WTC11 (cell line): ENCODE results near the gene CIPC. TPM values are rescaled to one million over a fixed set of nuclear protein-coding genes. Genes with fewer than 3 reads are reported as not detected.

Source experiments
- CBFB ChIP-seq: sonication (generic); formaldehyde crosslinking; IDR thresholded peaks from 2 replicates; pipeline ENCODE4 v1.8.1; 2022; ENCODE audit warnings: mild to moderate bottlenecking, low read depth, missing genetic modification reagents
- ESRRA ChIP-seq: sonication (generic); formaldehyde crosslinking; IDR thresholded peaks from 2 replicates; pipeline ENCODE4 v1.8.1; 2022; ENCODE audit warnings: mild to moderate bottlenecking, missing genetic modification reagents, borderline replicate concordance
- ETV6 ChIP-seq: sonication (generic); formaldehyde crosslinking; IDR thresholded peaks from 2 replicates; pipeline ENCODE4 v1.8.1; 2022; ENCODE audit warnings: mild to moderate bottlenecking, missing genetic modification reagents
- FOXP1 ChIP-seq: sonication (generic); formaldehyde crosslinking; IDR thresholded peaks from 2 replicates; pipeline ENCODE4 v1.8.0; 2022; ENCODE audit warnings: missing genetic modification reagents, mild to moderate bottlenecking, moderate library complexity, borderline replicate concordance
- GABPB1 ChIP-seq: sonication (generic); formaldehyde crosslinking; IDR thresholded peaks from 2 replicates; pipeline ENCODE4 v1.8.1; 2023; ENCODE audit warnings: mild to moderate bottlenecking, missing genetic modification reagents
- GRHL2 ChIP-seq: fragments of 250-450 bp; sonication (Bioruptor Pico); IDR thresholded peaks from 2 replicates; pipeline ENCODE4 v1.8.0; 2022; ENCODE audit warnings: mild to moderate bottlenecking, moderate library complexity; ENCODE audit not compliant: insufficient replicate concordance, severe bottlenecking
- GTF2I ChIP-seq: fragments of 250-450 bp; sonication (Bioruptor Pico); conservative IDR thresholded peaks from 2 replicates; pipeline ENCODE4 v1.4.0; 2021; ENCODE audit warnings: mild to moderate bottlenecking
- IRF2 ChIP-seq: sonication (generic); formaldehyde crosslinking; IDR thresholded peaks from 2 replicates; pipeline ENCODE4 v1.8.0; 2022; ENCODE audit warnings: low read depth, missing genetic modification reagents, borderline replicate concordance
- JAZF1 ChIP-seq: fragments of 250-450 bp; sonication (Bioruptor Pico); IDR thresholded peaks from 2 replicates; pipeline ENCODE4 v1.9.0; 2021; ENCODE audit warnings: moderate library complexity, mild to moderate bottlenecking, inconsistent platforms
- MXD4 ChIP-seq: fragments of 250-450 bp; sonication (Bioruptor Pico); IDR thresholded peaks from 2 replicates; pipeline ENCODE4 v1.8.0; 2021; ENCODE audit warnings: mild to moderate bottlenecking, moderate library complexity, borderline replicate concordance
- NFE2L1 ChIP-seq: sonication (generic); formaldehyde crosslinking; IDR thresholded peaks from 2 replicates; pipeline ENCODE4 v1.8.1; 2023; ENCODE audit warnings: missing genetic modification reagents
- TCF7 ChIP-seq: sonication (generic); formaldehyde crosslinking; IDR thresholded peaks from 2 replicates; pipeline ENCODE4 v1.8.0; 2022; ENCODE audit warnings: mild to moderate bottlenecking, low read depth, missing genetic modification reagents, moderate library complexity
- ZBTB21 ChIP-seq: sonication (generic); formaldehyde crosslinking; IDR thresholded peaks from 2 replicates; pipeline ENCODE4 v1.8.1; 2023; ENCODE audit warnings: mild to moderate bottlenecking, missing genetic modification reagents, borderline replicate concordance
- ZNF121 ChIP-seq: sonication (generic); formaldehyde crosslinking; IDR thresholded peaks from 2 replicates; pipeline ENCODE4 v1.8.0; 2023; ENCODE audit warnings: missing genetic modification reagents
- ZNF138 ChIP-seq: sonication (generic); formaldehyde crosslinking; conservative IDR thresholded peaks from 2 replicates; pipeline ENCODE4 v1.8.1; 2022; ENCODE audit warnings: mild to moderate bottlenecking, moderate library complexity, missing genetic modification reagents
- ZNF232 ChIP-seq: sonication (generic); formaldehyde crosslinking; IDR thresholded peaks from 2 replicates; pipeline ENCODE4 v1.8.0; 2022; ENCODE audit warnings: mild to moderate bottlenecking, missing genetic modification reagents
- ZNF317 ChIP-seq: sonication (generic); formaldehyde crosslinking; IDR thresholded peaks from 2 replicates; pipeline ENCODE4 v1.8.1; 2023; ENCODE audit warnings: low read depth, mild to moderate bottlenecking, moderate library complexity, missing genetic modification reagents, borderline replicate concordance
- ZNF416 ChIP-seq: fragments of 250-450 bp; sonication (Bioruptor Pico); IDR thresholded peaks from 2 replicates; pipeline ENCODE4 v1.9.0; 2021; ENCODE audit warnings: mild to moderate bottlenecking, inconsistent platforms
- ZNF671 ChIP-seq: fragments of 250-450 bp; sonication (Bioruptor Pico); IDR thresholded peaks from 2 replicates; pipeline ENCODE4 v1.8.0; 2021; ENCODE audit warnings: mild to moderate bottlenecking
- total RNA-seq: library from RNA; stranded (reverse); gene quantifications from 3 replicates; pipeline ENCODE4 v1.2.3, GENCODE V29; 2021
- TF ChIP-seq, protein P1 (sequence below): sonication (generic); formaldehyde crosslinking; IDR thresholded peaks from 2 replicates; pipeline ENCODE4 v1.8.1; 2022; ENCODE audit warnings: low read depth, missing genetic modification reagents, borderline replicate concordance
- TF ChIP-seq, protein P2 (sequence below): sonication (generic); formaldehyde crosslinking; IDR thresholded peaks from 2 replicates; pipeline ENCODE4 v1.8.1; 2023; ENCODE audit warnings: mild to moderate bottlenecking, moderate library complexity, missing genetic modification reagents
- TF ChIP-seq, protein P3 (sequence below): fragments of 250-450 bp; sonication (Bioruptor Pico); IDR thresholded peaks from 2 replicates; pipeline ENCODE4 v1.9.0; 2021; ENCODE audit warnings: moderate library complexity, mild to moderate bottlenecking, inconsistent platforms, borderline replicate concordance
- TF ChIP-seq, protein P4 (sequence below): sonication (generic); formaldehyde crosslinking; IDR thresholded peaks from 2 replicates; pipeline ENCODE4 v1.8.0; 2022; ENCODE audit warnings: mild to moderate bottlenecking, missing genetic modification reagents
- TF ChIP-seq, protein P5 (sequence below): sonication (generic); formaldehyde crosslinking; IDR thresholded peaks from 2 replicates; pipeline ENCODE4 v1.8.0; 2023; ENCODE audit warnings: missing genetic modification reagents
- TF ChIP-seq, protein P6 (sequence below): sonication (generic); formaldehyde crosslinking; IDR thresholded peaks from 2 replicates; pipeline ENCODE4 v1.8.0; 2022; ENCODE audit warnings: mild to moderate bottlenecking, missing genetic modification reagents
- TF ChIP-seq, protein P7 (sequence below): fragments of 250-450 bp; sonication (Bioruptor Pico); IDR thresholded peaks from 2 replicates; pipeline ENCODE4 v1.8.0; 2021; ENCODE audit warnings: mild to moderate bottlenecking
- TF ChIP-seq, protein P8 (sequence below): sonication (generic); formaldehyde crosslinking; conservative IDR thresholded peaks from 2 replicates; pipeline ENCODE4 v1.8.1; 2022; ENCODE audit warnings: mild to moderate bottlenecking, missing genetic modification reagents
- TF ChIP-seq, protein P9 (sequence below): sonication (generic); formaldehyde crosslinking; IDR thresholded peaks from 2 replicates; pipeline ENCODE4 v1.8.1; 2022; ENCODE audit warnings: mild to moderate bottlenecking, moderate library complexity, missing genetic modification reagents
- TF ChIP-seq, protein P10 (sequence below): sonication (generic); formaldehyde crosslinking; IDR thresholded peaks from 2 replicates; pipeline ENCODE4 v1.8.1; 2023; ENCODE audit warnings: mild to moderate bottlenecking, missing genetic modification reagents

CIPC gene
- total RNA-seq, 1 experiment from 2014 or later: 25.4 TPM

DNA sequence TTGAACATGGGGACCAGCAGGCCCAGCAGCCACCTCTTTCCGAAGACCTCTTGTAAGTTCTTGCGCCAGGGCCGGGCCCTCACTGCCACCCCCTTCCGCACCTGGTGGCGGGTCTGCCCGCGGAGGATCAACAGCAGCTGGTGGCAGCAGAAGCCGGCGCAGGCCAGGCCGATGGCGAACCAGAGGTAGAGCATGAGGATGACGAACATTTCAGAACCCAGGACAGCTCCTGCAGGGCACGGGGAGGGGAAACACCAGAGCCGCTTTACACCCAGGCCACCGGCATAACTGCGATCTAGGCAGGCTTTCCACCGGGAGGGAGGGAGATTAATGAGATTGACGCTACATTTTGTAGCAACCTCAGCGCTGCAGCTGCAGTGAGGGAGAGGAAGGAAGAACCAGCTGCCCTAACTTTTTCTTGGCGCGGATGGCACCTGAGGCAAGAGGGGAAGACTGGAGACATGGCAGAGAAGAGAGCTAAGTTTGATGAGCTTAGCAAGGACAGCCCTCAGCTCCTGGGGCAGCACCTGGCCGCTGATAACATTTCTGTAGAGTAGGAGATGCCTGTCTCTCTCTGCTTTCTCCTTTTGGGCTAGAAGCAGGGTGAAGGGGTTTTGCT is 35.8 kb downstream of the CIPC start (continued):
- peak; percentile 47; the same call in 1 of the 2 replicates for TF ChIP-seq ETV6 (CRISPR knock-in tag)
- TF ChIP-seq ZNF121 (CRISPR knock-in tag): no peak
- TF ChIP-seq GTF2I (CRISPR knock-in tag): no peak
- TF ChIP-seq CBFB: 0 out of 2 replicates have a peak, but pooled peaks have one; percentile 46
- no peak for TF ChIP-seq JAZF1 (CRISPR knock-in tag)
- no peak for TF ChIP-seq ZNF671 (CRISPR knock-in tag)
- no peak for TF ChIP-seq MXD4 (CRISPR knock-in tag)
- no peak for TF ChIP-seq TCF7 (CRISPR knock-in tag)
- TF ChIP-seq, protein P1, sequence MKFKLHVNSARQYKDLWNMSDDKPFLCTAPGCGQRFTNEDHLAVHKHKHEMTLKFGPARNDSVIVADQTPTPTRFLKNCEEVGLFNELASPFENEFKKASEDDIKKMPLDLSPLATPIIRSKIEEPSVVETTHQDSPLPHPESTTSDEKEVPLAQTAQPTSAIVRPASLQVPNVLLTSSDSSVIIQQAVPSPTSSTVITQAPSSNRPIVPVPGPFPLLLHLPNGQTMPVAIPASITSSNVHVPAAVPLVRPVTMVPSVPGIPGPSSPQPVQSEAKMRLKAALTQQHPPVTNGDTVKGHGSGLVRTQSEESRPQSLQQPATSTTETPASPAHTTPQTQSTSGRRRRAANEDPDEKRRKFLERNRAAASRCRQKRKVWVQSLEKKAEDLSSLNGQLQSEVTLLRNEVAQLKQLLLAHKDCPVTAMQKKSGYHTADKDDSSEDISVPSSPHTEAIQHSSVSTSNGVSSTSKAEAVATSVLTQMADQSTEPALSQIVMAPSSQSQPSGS (CRISPR knock-in tag): no peak
- TF ChIP-seq, protein P2, sequence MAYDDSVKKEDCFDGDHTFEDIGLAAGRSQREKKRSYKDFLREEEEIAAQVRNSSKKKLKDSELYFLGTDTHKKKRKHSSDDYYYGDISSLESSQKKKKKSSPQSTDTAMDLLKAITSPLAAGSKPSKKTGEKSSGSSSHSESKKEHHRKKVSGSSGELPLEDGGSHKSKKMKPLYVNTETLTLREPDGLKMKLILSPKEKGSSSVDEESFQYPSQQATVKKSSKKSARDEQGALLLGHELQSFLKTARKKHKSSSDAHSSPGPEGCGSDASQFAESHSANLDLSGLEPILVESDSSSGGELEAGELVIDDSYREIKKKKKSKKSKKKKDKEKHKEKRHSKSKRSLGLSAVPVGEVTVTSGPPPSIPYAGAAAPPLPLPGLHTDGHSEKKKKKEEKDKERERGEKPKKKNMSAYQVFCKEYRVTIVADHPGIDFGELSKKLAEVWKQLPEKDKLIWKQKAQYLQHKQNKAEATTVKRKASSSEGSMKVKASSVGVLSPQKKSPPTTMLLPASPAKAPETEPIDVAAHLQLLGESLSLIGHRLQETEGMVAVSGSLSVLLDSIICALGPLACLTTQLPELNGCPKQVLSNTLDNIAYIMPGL (CRISPR knock-in tag): no peak
- 0 out of 2 replicates have a peak, but pooled peaks have one; percentile 26 for TF ChIP-seq NFE2L1 (CRISPR knock-in tag)
- no peak for TF ChIP-seq ESRRA (CRISPR knock-in tag)
- TF ChIP-seq GABPB1 (CRISPR knock-in tag): no peak
- TF ChIP-seq ZNF416 (CRISPR knock-in tag): no peak
- TF ChIP-seq ZNF232 (CRISPR knock-in tag): peak; percentile 75; the same call in 1 of the 2 replicates
- TF ChIP-seq, protein P3, sequence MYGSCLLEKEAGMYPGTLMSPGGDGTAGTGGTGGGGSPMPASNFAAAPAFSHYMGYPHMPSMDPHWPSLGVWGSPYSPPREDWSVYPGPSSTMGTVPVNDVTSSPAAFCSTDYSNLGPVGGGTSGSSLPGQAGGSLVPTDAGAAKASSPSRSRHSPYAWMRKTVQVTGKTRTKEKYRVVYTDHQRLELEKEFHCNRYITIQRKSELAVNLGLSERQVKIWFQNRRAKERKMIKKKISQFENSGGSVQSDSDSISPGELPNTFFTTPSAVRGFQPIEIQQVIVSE (CRISPR knock-in tag): no peak
- TF ChIP-seq ZBTB21 (CRISPR knock-in tag): no peak
- TF ChIP-seq, protein P4, sequence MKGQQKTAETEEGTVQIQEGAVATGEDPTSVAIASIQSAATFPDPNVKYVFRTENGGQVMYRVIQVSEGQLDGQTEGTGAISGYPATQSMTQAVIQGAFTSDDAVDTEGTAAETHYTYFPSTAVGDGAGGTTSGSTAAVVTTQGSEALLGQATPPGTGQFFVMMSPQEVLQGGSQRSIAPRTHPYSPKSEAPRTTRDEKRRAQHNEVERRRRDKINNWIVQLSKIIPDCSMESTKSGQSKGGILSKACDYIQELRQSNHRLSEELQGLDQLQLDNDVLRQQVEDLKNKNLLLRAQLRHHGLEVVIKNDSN: peak; percentile 42; the same call in 1 of the 2 replicates
- TF ChIP-seq, protein P5, sequence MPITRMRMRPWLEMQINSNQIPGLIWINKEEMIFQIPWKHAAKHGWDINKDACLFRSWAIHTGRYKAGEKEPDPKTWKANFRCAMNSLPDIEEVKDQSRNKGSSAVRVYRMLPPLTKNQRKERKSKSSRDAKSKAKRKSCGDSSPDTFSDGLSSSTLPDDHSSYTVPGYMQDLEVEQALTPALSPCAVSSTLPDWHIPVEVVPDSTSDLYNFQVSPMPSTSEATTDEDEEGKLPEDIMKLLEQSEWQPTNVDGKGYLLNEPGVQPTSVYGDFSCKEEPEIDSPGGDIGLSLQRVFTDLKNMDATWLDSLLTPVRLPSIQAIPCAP (CRISPR knock-in tag): peak; percentile 70; the same call in 1 of the 2 replicates
- TF ChIP-seq, protein P6, sequence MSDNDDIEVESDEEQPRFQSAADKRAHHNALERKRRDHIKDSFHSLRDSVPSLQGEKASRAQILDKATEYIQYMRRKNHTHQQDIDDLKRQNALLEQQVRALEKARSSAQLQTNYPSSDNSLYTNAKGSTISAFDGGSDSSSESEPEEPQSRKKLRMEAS (CRISPR knock-in tag): 0 out of 2 replicates have a peak, but pooled peaks have one; percentile 24
- TF ChIP-seq, protein P7, sequence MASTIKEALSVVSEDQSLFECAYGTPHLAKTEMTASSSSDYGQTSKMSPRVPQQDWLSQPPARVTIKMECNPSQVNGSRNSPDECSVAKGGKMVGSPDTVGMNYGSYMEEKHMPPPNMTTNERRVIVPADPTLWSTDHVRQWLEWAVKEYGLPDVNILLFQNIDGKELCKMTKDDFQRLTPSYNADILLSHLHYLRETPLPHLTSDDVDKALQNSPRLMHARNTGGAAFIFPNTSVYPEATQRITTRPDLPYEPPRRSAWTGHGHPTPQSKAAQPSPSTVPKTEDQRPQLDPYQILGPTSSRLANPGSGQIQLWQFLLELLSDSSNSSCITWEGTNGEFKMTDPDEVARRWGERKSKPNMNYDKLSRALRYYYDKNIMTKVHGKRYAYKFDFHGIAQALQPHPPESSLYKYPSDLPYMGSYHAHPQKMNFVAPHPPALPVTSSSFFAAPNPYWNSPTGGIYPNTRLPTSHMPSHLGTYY: no peak
- TF ChIP-seq FOXP1: peak; percentile 88
- TF ChIP-seq, protein P8, sequence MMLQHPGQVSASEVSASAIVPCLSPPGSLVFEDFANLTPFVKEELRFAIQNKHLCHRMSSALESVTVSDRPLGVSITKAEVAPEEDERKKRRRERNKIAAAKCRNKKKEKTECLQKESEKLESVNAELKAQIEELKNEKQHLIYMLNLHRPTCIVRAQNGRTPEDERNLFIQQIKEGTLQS (CRISPR knock-in tag): no peak
- no peak for TF ChIP-seq ZNF317
- TF ChIP-seq, protein P9, sequence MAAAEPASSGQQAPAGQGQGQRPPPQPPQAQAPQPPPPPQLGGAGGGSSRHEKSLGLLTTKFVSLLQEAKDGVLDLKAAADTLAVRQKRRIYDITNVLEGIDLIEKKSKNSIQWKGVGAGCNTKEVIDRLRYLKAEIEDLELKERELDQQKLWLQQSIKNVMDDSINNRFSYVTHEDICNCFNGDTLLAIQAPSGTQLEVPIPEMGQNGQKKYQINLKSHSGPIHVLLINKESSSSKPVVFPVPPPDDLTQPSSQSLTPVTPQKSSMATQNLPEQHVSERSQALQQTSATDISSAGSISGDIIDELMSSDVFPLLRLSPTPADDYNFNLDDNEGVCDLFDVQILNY: no peak
- TF ChIP-seq IRF2: no peak
- TF ChIP-seq ZNF138: no peak
- TF ChIP-seq GRHL2 (CRISPR knock-in tag): no peak
- TF ChIP-seq, protein P10, sequence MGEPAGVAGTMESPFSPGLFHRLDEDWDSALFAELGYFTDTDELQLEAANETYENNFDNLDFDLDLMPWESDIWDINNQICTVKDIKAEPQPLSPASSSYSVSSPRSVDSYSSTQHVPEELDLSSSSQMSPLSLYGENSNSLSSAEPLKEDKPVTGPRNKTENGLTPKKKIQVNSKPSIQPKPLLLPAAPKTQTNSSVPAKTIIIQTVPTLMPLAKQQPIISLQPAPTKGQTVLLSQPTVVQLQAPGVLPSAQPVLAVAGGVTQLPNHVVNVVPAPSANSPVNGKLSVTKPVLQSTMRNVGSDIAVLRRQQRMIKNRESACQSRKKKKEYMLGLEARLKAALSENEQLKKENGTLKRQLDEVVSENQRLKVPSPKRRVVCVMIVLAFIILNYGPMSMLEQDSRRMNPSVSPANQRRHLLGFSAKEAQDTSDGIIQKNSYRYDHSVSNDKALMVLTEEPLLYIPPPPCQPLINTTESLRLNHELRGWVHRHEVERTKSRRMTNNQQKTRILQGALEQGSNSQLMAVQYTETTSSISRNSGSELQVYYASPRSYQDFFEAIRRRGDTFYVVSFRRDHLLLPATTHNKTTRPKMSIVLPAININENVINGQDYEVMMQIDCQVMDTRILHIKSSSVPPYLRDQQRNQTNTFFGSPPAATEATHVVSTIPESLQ (CRISPR knock-in tag): no peak
